ENCODE data around the gene TMEM81.

Gene TMEM81

DNA sequence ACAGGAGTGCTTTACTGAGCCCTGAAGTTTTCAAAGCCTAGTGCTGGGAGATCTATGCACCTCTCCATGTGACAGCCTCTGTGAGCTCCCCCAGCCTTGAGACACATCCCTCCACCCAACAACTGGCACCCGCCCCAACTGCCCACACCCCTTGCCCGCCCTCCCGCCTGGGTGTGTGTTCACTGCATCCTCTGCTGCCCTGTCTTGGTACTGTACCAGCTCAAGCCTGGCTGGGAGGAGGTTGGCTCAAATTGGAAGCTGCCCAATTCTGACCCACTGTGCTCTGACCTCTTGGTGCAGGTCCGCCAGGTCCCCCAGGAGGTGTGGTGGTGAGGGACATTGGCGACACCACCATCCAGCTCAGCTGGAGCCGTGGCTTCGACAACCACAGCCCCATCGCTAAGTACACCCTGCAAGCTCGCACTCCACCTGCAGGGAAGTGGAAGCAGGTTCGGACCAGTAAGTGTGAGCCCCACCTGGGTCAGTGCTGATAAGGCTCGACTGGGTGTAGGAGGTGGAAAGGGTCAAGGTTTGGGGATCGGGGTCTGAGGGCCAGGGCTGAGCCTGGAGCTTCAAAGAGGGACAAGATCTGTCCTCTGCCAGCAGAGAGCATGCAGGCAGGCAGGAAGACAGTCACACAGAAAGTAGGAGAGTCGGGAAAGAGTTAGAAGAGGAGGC lies 18.0 kb downstream of the TMEM81 start:
- no peaks in the 10 kb centered on the region for H3K36me3 ChIP-seq (ENCODE audit: control insufficient read depth, low read depth, low read length)
- H3K4me1 ChIP-seq (ENCODE audit: control insufficient read depth, low read depth, low read length), result peaks cover 3% of the 10 kb centered on the region
- H3K9me3 ChIP-seq (ENCODE audit: control insufficient read depth, low read depth, low read length), result no peaks in the 10 kb centered on the region
- H3K4me3 ChIP-seq (ENCODE audit: low read length), result no peak overlapping the region
- no peaks in the 10 kb centered on the region for H3K27me3 ChIP-seq (ENCODE audit: control insufficient read depth, insufficient read depth, low read length)
- H3K27ac ChIP-seq (ENCODE audit: low read length), result no peak overlapping the region
- H3K9ac ChIP-seq (ENCODE audit: low read length), result no peak overlapping the region

DNA sequence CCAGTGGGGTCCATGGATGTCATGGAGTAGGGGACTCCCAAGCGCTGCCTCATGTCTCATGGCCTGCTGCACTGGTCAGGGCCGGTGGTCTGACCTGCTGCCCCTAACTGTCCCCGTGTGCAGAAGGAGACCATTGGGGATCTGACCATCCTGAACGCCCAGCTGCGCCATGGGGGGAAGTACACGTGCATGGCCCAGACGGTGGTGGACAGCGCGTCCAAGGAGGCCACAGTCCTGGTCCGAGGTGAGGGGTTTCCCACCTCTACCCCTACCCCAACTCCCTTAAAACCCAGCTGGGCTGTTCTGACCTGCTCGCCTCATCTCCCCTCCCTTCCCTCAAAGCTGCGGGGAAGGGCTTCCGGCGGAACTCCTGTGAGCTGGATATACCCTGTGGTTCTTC lies 18.6 kb downstream of the TMEM81 start:
- Histone ChIP-seq H3K4me3 (ENCODE audit: low read length) (no peak overlapping the region), H3K36me3 (ENCODE audit: control insufficient read depth, low read depth, low read length) (no peaks in the 10 kb centered on the region), H3K4me1 (ENCODE audit: control insufficient read depth, low read depth, low read length) (peaks cover 3% of the 10 kb centered on the region), H3K27me3 (ENCODE audit: control insufficient read depth, insufficient read depth, low read length) (no peaks in the 10 kb centered on the region), H3K9ac (ENCODE audit: low read length) (no peak overlapping the region), H3K9me3 (ENCODE audit: control insufficient read depth, low read depth, low read length) (no peaks in the 10 kb centered on the region), H3K27ac (ENCODE audit: low read length) (no peak overlapping the region)

DNA sequence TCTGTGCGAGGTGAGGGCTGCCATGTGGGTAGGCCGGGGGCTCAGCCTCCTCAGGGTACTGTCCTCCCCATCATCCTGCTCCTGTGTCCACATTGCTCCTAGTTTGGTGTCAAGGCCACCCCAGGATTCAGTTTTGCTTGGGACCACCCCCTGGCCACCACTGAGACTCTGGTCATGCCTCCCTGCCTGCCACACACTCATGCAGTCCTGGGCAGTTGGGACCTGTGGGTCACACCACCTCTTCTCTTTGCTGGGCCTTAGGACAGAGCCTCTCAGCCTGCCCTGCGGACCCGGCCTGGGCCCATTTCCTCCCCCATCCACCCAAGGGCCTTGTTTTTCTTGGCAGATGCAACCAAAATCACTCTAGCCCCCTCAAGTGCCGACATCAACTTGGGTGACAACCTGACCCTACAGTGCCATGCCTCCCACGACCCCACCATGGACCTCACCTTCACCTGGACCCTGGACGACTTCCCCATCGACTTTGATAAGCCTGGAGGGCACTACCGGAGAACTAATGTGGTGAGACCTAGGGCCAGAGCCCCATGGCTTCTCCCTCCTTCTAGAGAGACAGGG lies 19.4 kb downstream of the TMEM81 start:
- Histone ChIP-seq H3K27me3 (ENCODE audit: control insufficient read depth, insufficient read depth, low read length) (no peaks in the 10 kb centered on the region), H3K4me3 (ENCODE audit: low read length) (no peak overlapping the region), H3K27ac (ENCODE audit: low read length) (no peak overlapping the region), H3K36me3 (ENCODE audit: control insufficient read depth, low read depth, low read length) (no peaks in the 10 kb centered on the region), H3K9ac (ENCODE audit: low read length) (no peak overlapping the region), H3K9me3 (ENCODE audit: control insufficient read depth, low read depth, low read length) (no peaks in the 10 kb centered on the region), H3K4me1 (ENCODE audit: control insufficient read depth, low read depth, low read length) (peaks cover 3% of the 10 kb centered on the region)

DNA sequence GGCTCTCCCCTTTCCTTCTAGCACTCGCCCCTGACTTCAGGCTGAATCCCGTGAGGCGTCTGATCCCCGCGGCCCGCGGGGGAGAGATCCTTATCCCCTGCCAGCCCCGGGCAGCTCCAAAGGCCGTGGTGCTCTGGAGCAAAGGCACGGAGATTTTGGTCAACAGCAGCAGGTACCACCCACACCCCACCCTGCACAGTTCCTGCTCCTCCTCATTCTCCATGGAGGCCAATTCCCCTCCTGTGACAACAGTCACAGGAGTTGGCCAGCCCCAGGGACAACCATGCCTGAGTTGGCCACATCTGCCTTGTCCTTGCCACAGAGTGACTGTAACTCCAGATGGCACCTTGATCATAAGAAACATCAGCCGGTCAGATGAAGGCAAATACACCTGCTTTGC lies 20.0 kb downstream of the TMEM81 start:
- H3K9ac ChIP-seq (ENCODE audit: low read length), result no peak overlapping the region
- no peaks in the 10 kb centered on the region for H3K27me3 ChIP-seq (ENCODE audit: control insufficient read depth, insufficient read depth, low read length)
- peaks cover 3% of the 10 kb centered on the region for H3K4me1 ChIP-seq (ENCODE audit: control insufficient read depth, low read depth, low read length)
- no peaks in the 10 kb centered on the region for H3K9me3 ChIP-seq (ENCODE audit: control insufficient read depth, low read depth, low read length)
- H3K36me3 ChIP-seq (ENCODE audit: control insufficient read depth, low read depth, low read length), result no peaks in the 10 kb centered on the region
- no peak overlapping the region for H3K27ac ChIP-seq (ENCODE audit: low read length)
- no peak overlapping the region for H3K4me3 ChIP-seq (ENCODE audit: low read length)

DNA sequence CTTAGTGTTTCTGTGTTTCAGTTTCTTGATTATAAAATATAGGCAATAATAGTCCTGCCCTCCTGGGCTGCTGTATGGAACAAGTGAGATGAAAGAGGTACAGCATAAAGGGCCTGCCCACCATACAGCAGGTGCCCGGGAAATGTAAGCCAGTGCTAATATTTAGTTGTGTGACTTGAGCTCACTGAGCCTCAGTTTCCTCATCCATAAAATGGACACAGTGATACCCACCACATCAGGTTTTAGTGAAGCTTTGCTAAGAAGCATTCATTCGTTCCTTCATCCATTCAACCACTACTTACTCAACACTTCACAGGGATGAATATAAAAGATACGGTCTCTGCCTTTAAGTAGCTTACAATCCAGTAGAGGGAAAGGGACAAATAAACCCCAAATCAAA lies 21.4 kb downstream of the TMEM81 start:
- no peaks in the 10 kb centered on the region for H3K27me3 ChIP-seq (ENCODE audit: control insufficient read depth, insufficient read depth, low read length)
- H3K36me3 ChIP-seq (ENCODE audit: control insufficient read depth, low read depth, low read length), result no peaks in the 10 kb centered on the region
- no peak overlapping the region for H3K27ac ChIP-seq (ENCODE audit: low read length)
- H3K4me1 ChIP-seq (ENCODE audit: control insufficient read depth, low read depth, low read length), result peaks cover 3% of the 10 kb centered on the region
- H3K9ac ChIP-seq (ENCODE audit: low read length), result no peak overlapping the region
- H3K4me3 ChIP-seq (ENCODE audit: low read length), result no peak overlapping the region
- no peaks in the 10 kb centered on the region for H3K9me3 ChIP-seq (ENCODE audit: control insufficient read depth, low read depth, low read length)

DNA sequence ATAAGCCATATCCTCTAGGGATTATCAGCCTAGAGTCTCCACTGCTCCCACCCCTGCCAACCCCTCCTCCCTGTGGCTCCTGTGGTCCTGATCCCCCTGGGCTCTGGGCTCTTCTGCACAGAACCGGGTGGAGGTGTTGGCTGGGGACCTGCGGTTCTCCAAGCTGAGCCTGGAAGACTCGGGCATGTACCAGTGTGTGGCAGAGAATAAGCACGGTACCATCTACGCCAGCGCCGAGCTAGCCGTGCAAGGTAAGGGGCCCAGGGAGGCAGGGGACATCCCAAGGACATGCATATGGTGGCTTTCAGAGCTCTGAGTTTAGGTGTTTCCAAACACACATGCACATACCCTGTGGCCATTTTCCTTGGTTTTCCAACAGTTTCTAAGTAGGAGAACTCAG lies 21.9 kb downstream of the TMEM81 start:
- Histone ChIP-seq H3K9ac (ENCODE audit: low read length) (no peak overlapping the region), H3K9me3 (ENCODE audit: control insufficient read depth, low read depth, low read length) (no peaks in the 10 kb centered on the region), H3K4me3 (ENCODE audit: low read length) (no peak overlapping the region), H3K27me3 (ENCODE audit: control insufficient read depth, insufficient read depth, low read length) (no peaks in the 10 kb centered on the region), H3K27ac (ENCODE audit: low read length) (no peak overlapping the region), H3K36me3 (ENCODE audit: control insufficient read depth, low read depth, low read length) (no peaks in the 10 kb centered on the region), H3K4me1 (ENCODE audit: control insufficient read depth, low read depth, low read length) (peaks cover 3% of the 10 kb centered on the region)

DNA sequence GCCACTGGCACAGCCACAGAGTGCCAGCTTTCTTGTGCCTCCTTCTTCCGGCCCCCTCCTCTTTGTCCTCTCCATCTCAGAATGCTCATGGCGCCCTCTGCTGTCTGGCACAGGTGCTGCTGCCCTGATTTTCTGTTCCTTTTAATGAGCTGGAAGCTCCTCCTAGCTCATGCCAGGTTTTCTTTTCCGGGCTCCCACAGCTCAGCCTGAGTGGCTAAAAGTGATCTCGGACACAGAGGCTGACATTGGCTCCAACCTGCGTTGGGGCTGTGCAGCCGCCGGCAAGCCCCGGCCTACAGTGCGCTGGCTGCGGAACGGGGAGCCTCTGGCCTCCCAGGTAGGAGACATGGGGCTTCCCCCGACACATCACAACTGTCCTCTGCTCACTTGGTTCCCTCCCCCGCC lies 22.6 kb downstream of the TMEM81 start:
- no peaks in the 10 kb centered on the region for H3K27me3 ChIP-seq (ENCODE audit: control insufficient read depth, insufficient read depth, low read length)
- H3K9ac ChIP-seq (ENCODE audit: low read length), result no peak overlapping the region
- H3K4me3 ChIP-seq (ENCODE audit: low read length), result no peak overlapping the region

DNA sequence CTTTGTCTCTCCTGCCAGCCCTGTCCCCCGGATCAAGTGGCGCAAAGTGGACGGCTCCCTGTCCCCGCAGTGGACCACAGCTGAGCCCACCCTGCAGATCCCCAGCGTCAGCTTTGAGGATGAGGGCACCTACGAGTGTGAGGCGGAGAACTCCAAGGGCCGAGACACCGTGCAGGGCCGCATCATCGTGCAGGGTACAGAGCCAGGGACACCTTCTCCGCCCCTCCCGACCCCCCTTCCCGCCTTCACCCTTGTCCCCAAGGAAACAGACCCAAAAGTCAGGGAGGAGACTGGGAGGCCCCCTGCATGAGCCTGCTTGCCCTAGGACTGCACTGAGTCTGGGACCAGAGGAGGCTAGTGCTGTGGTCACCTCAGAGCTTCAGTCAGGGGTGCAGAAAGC lies 23.0 kb downstream of the TMEM81 start:
- Histone ChIP-seq H3K9ac (ENCODE audit: low read length) (no peak overlapping the region), H3K27ac (ENCODE audit: low read length) (no peak overlapping the region), H3K4me3 (ENCODE audit: low read length) (no peak overlapping the region), H3K4me1 (ENCODE audit: control insufficient read depth, low read depth, low read length) (peaks cover 3% of the 10 kb centered on the region), H3K9me3 (ENCODE audit: control insufficient read depth, low read depth, low read length) (no peaks in the 10 kb centered on the region), H3K27me3 (ENCODE audit: control insufficient read depth, insufficient read depth, low read length) (no peaks in the 10 kb centered on the region), H3K36me3 (ENCODE audit: control insufficient read depth, low read depth, low read length) (no peaks in the 10 kb centered on the region)

More for the DNA sequence above, 22.6 kb downstream of the TMEM81 start:
- H3K9me3 ChIP-seq (ENCODE audit: control insufficient read depth, low read depth, low read length), result no peaks in the 10 kb centered on the region
- H3K36me3 ChIP-seq (ENCODE audit: control insufficient read depth, low read depth, low read length), result no peaks in the 10 kb centered on the region
- peaks cover 3% of the 10 kb centered on the region for H3K4me1 ChIP-seq (ENCODE audit: control insufficient read depth, low read depth, low read length)
- H3K27ac ChIP-seq (ENCODE audit: low read length), result no peak overlapping the region

DNA sequence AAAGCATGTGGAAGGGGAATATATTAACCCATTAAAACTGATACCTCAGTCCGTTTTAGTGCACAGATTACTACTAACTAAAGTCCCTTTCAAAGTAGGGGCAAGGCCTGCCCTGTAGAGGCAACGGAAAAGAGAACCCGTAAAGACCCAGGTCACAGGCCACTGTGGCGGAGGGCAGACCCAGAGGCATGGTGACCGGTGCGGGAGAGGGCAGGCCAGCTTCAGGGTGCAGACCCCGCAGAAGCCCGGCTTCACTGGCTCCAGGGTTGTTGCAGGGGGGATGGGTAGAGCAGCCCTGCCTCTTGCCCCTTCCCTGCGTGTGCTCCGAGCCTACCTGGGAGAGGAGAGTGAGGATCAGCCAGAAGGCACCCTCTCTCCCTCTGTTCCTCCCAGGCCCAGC lies 23.5 kb downstream of the TMEM81 start:
- Histone ChIP-seq H3K36me3 (ENCODE audit: control insufficient read depth, low read depth, low read length) (no peaks in the 10 kb centered on the region), H3K9ac (ENCODE audit: low read length) (no peak overlapping the region), H3K27ac (ENCODE audit: low read length) (no peak overlapping the region)

DNA sequence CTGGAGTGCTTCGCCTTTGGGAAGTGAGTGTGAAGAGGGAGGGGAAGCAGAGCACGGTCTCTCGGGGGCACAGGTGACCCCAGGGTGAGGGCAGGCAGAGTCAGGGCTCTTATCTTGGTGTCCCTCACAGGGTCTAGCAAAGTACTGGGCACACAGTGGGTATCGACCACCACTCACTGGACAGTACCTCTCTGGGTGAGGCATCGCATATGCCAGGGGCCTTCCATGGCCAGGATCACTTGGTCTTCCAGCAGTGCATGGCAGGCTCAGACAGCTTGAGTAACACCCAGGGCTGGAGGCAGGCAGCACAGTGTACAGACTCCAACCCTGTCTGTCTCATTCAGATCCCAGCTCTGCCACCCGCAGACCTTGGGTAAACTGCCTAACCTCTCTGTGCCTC lies 24.6 kb downstream of the TMEM81 start:
- Histone ChIP-seq H3K36me3 (ENCODE audit: control insufficient read depth, low read depth, low read length) (no peaks in the 10 kb centered on the region), H3K9me3 (ENCODE audit: control insufficient read depth, low read depth, low read length) (no peaks in the 10 kb centered on the region), H3K4me3 (ENCODE audit: low read length) (no peak overlapping the region), H3K4me1 (ENCODE audit: control insufficient read depth, low read depth, low read length) (peaks cover 3% of the 10 kb centered on the region), H3K9ac (ENCODE audit: low read length) (no peak overlapping the region), H3K27ac (ENCODE audit: low read length) (no peak overlapping the region), H3K27me3 (ENCODE audit: control insufficient read depth, insufficient read depth, low read length) (no peaks in the 10 kb centered on the region)

More for the DNA sequence above, 23.5 kb downstream of the TMEM81 start:
- H3K9me3 ChIP-seq (ENCODE audit: control insufficient read depth, low read depth, low read length), result no peaks in the 10 kb centered on the region
- H3K4me1 ChIP-seq (ENCODE audit: control insufficient read depth, low read depth, low read length), result peaks cover 3% of the 10 kb centered on the region
- H3K4me3 ChIP-seq (ENCODE audit: low read length), result no peak overlapping the region
- no peaks in the 10 kb centered on the region for H3K27me3 ChIP-seq (ENCODE audit: control insufficient read depth, insufficient read depth, low read length)

DNA sequence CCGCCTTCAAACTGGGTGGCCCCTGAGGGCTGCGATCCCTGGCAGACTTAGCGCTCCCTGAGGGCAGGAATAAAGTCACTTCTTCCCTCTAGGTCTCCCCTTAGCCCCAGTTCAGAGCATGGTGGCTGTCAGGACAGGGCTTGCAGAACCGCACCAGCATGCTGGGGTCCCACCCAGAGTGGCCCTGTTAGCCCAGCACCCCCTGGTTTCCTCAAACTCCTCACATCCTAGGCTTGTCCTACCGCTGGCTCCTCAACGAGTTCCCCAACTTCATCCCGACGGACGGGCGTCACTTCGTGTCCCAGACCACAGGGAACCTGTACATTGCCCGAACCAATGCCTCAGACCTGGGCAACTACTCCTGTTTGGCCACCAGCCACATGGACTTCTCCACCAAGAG lies 25.4 kb downstream of the TMEM81 start:
- H3K4me3 ChIP-seq (ENCODE audit: low read length), result no peak overlapping the region
- no peaks in the 10 kb centered on the region for H3K36me3 ChIP-seq (ENCODE audit: control insufficient read depth, low read depth, low read length)
- H3K4me1 ChIP-seq (ENCODE audit: control insufficient read depth, low read depth, low read length), result peaks cover 3% of the 10 kb centered on the region
- no peaks in the 10 kb centered on the region for H3K27me3 ChIP-seq (ENCODE audit: control insufficient read depth, insufficient read depth, low read length)
- H3K9me3 ChIP-seq (ENCODE audit: control insufficient read depth, low read depth, low read length), result no peaks in the 10 kb centered on the region
- H3K27ac ChIP-seq (ENCODE audit: low read length), result no peak overlapping the region
- H3K9ac ChIP-seq (ENCODE audit: low read length), result no peak overlapping the region
